ENCODE measurements around the gene AOC3.
"Not testable (repeated sequence)": the region's sequence is repeated elsewhere in the genome, so short reads cannot be mapped to it uniquely, and the experiment has no call there.

AOC3 gene

DNA sequence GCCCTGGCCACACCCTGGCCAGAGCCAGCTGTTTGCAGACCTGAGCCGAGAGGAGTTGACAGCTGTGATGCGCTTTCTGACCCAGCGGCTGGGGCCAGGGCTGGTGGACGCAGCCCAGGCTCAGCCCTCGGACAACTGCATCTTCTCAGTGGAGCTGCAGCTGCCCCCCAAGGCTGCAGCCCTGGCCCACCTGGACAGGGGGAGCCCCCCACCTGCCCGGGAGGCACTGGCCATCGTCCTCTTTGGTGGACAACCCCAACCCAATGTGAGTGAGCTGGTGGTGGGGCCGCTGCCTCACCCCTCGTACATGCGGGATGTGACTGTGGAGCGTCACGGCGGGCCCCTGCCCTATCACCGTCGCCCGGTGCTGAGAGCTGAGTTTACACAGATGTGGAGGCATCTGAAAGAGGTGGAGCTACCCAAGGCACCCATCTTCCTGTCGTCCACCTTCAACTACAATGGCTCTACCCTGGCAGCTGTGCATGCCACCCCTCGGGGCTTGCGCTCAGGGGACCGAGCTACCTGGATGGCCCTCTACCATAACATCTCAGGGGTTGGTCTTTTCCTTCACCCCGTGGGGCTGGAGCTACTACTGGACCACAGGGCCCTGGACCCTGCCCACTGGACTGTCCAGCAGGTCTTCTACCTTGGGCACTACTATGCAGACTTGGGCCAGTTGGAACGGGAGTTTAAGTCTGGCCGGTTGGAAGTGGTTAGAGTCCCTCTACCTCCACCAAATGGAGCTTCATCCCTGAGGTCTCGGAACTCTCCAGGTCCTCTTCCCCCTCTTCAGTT lies 6.0 kb upstream of the AOC3 start:
- Histone ChIP-seq H3K9me3 (ENCODE audit: control insufficient read depth, low read length) (no peaks in the 10 kb centered on the region), H3K36me3 (ENCODE audit: control insufficient read depth, insufficient read depth, low read length) (peaks cover 58% of the 10 kb centered on the region), H3K4me3 (ENCODE audit: extremely low read depth, insufficient read depth, low read length, poor library complexity, severe bottlenecking) (no peak overlapping the region), H3K27ac (ENCODE audit: low read depth, low read length, severe bottlenecking) (no peak overlapping the region), H3K4me1 (ENCODE audit: control insufficient read depth, insufficient read depth, low read length, poor library complexity, severe bottlenecking) (peaks cover 4% of the 10 kb centered on the region)
- WGBS, 2 experiments (ENCODE audit: insufficient coverage in 2 of 2) = 97% methylated on average over 21 to 22 of the region's 24 CpGs

DNA sequence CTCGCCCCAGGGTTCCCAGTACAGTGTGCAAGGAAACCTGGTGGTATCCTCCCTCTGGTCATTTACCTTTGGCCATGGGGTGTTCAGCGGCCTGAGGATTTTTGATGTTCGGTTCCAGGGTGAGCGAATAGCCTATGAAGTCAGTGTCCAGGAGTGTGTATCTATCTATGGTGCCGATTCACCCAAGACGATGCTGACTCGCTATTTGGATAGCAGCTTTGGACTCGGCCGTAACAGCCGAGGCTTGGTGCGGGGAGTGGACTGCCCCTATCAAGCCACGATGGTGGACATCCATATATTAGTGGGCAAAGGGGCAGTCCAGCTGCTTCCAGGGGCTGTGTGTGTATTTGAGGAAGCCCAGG lies 5.5 kb upstream of the AOC3 start:
- Histone ChIP-seq H3K4me3 (ENCODE audit: extremely low read depth, insufficient read depth, low read length, poor library complexity, severe bottlenecking) (no peak overlapping the region), H3K4me1 (ENCODE audit: control insufficient read depth, insufficient read depth, low read length, poor library complexity, severe bottlenecking) (peaks cover 4% of the 10 kb centered on the region), H3K36me3 (ENCODE audit: control insufficient read depth, insufficient read depth, low read length) (peaks cover 52% of the 10 kb centered on the region), H3K27ac (ENCODE audit: low read depth, low read length, severe bottlenecking) (no peak overlapping the region), H3K9me3 (ENCODE audit: control insufficient read depth, low read length) (no peaks in the 10 kb centered on the region)
- WGBS, 2 experiments (ENCODE audit: insufficient coverage in 2 of 2) = 95 to 96% methylated on average over 9 to 12 of the region's 12 CpGs

DNA sequence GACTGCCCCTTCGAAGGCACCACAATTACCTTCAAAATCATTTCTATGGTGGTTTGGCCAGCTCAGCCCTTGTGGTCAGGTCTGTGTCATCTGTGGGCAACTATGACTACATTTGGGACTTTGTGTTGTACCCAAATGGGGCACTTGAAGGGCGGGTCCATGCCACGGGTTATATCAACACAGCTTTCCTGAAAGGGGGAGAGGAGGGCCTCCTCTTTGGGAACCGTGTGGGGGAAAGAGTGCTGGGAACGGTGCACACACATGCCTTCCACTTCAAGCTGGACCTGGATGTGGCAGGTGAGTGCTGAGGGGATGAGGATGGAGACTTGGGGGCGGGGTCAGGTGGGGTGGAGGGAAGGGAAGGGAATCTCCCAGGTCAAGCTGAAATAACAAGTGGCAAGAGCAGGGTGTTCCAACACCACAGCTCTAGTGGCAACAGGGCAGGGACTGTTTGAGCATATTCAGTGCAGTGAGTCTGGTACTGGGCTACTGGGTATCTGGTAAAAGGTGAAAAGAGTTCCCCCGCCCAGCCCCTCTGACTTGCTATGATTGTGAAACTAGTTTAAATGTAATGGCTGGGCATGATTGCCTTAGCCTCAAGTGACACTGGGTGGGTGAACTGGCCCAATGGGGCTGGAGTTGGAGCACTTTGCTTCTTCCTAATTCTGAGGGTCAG lies 4.9 kb upstream of the AOC3 start:
- 94 to 97% methylated on average over 5 to 6 of the region's 7 CpGs for WGBS, 2 experiments (ENCODE audit: insufficient coverage in 2 of 2)
- H3K27ac ChIP-seq (ENCODE audit: low read depth, low read length, severe bottlenecking) = no peak overlapping the region
- H3K36me3 ChIP-seq (ENCODE audit: control insufficient read depth, insufficient read depth, low read length) = peaks cover 47% of the 10 kb centered on the region
- no peak overlapping the region for H3K4me3 ChIP-seq (ENCODE audit: extremely low read depth, insufficient read depth, low read length, poor library complexity, severe bottlenecking)
- peaks cover 4% of the 10 kb centered on the region for H3K4me1 ChIP-seq (ENCODE audit: control insufficient read depth, insufficient read depth, low read length, poor library complexity, severe bottlenecking)
- H3K9me3 ChIP-seq (ENCODE audit: control insufficient read depth, low read length) = no peaks in the 10 kb centered on the region

DNA sequence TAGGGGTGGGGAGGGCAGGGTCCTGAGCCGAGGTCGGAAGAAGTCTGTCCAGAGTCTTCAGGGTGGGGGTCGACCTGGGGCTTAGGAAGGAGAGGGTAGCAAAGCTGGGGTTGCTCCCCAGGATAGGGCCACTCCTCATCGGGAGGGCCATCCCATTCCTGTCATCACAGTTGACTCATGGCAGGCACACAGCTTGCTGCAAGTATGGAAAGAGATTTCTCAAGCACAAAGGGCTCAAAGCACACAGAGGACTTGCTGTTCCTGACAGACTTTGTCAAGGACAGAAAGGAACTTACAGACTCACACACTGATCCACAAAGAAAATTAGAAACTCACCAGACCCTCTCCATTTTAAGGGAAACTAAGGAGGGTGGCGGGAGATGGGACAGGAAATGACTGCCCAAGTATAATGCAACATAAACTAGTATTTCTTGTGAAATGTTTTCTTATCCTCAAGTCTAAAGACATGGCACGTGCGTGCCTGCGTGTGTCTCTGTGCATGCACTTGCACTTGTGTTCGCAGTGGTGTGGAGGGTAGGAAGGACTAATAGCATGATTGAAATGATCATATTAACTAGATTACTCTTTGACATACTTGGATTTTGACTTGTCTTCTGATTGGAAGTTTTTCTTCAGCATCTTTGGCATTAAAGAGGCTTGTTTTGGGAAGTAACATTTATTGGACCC lies 4.3 kb upstream of the AOC3 start:
- Histone ChIP-seq H3K9me3 (ENCODE audit: control insufficient read depth, low read length) (no peaks in the 10 kb centered on the region), H3K4me1 (ENCODE audit: control insufficient read depth, insufficient read depth, low read length, poor library complexity, severe bottlenecking) (peaks cover 4% of the 10 kb centered on the region), H3K36me3 (ENCODE audit: control insufficient read depth, insufficient read depth, low read length) (peaks cover 40% of the 10 kb centered on the region), H3K4me3 (ENCODE audit: extremely low read depth, insufficient read depth, low read length, poor library complexity, severe bottlenecking) (no peak overlapping the region), H3K27ac (ENCODE audit: low read depth, low read length, severe bottlenecking) (no peak overlapping the region)
- 93 to 100% methylated on average over 3 to 5 of the region's 9 CpGs for WGBS, 2 experiments (ENCODE audit: insufficient coverage in 2 of 2)

DNA sequence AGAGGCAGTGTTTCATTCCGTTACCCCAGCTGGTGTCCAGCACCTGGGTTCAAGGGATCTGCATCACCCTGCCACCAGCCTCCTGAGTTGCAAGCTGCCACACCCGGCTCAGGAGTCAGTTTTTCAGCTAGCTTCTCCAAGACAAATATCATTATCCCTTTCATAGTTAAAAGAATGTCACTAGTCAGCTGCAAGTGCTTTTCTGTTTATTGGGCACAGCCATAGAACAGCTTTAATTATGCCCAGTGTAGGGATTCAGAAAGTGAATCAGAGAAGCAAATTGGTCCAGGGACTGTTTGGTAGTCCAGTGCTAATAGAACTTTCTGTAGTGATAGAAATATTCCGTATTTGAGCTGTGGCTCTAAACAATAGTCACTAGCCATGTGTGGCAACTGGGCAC lies 2.9 kb upstream of the AOC3 start:
- H3K36me3 ChIP-seq (ENCODE audit: control insufficient read depth, insufficient read depth, low read length) = peaks cover 27% of the 10 kb centered on the region
- H3K4me1 ChIP-seq (ENCODE audit: control insufficient read depth, insufficient read depth, low read length, poor library complexity, severe bottlenecking) = peaks cover 4% of the 10 kb centered on the region
- 86 to 90% methylated on average over 1 to 2 of the region's 3 CpGs for WGBS, 2 experiments (ENCODE audit: insufficient coverage in 2 of 2)
- no peaks in the 10 kb centered on the region for H3K9me3 ChIP-seq (ENCODE audit: control insufficient read depth, low read length)
- no peak overlapping the region for H3K27ac ChIP-seq (ENCODE audit: low read depth, low read length, severe bottlenecking)
- no peak overlapping the region for H3K4me3 ChIP-seq (ENCODE audit: extremely low read depth, insufficient read depth, low read length, poor library complexity, severe bottlenecking)

DNA sequence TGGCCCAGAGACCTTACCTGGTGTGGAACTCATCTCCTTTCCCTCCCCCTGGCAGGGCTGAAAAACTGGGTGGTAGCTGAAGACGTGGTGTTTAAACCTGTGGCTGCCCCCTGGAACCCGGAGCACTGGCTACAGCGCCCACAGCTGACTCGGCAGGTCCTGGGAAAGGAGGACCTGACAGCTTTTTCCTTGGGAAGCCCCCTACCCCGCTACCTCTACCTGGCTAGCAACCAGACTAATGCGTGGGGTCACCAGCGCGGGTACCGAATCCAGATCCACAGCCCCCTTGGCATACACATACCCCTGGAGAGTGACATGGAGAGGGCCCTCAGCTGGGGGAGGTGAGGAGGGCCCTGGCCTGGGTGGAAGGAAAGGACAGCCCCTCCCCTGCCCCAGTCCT lies 2.0 kb upstream of the AOC3 start:
- peaks cover 19% of the 10 kb centered on the region for H3K36me3 ChIP-seq (ENCODE audit: control insufficient read depth, insufficient read depth, low read length)
- H3K4me3 ChIP-seq (ENCODE audit: extremely low read depth, insufficient read depth, low read length, poor library complexity, severe bottlenecking) = no peak overlapping the region
- peaks cover 4% of the 10 kb centered on the region for H3K4me1 ChIP-seq (ENCODE audit: control insufficient read depth, insufficient read depth, low read length, poor library complexity, severe bottlenecking)
- no peaks in the 10 kb centered on the region for H3K9me3 ChIP-seq (ENCODE audit: control insufficient read depth, low read length)
- WGBS, 2 experiments (ENCODE audit: insufficient coverage in 2 of 2) = 89 to 92% methylated on average over 5 to 7 of the region's 9 CpGs
- H3K27ac ChIP-seq (ENCODE audit: low read depth, low read length, severe bottlenecking) = no peak overlapping the region

DNA sequence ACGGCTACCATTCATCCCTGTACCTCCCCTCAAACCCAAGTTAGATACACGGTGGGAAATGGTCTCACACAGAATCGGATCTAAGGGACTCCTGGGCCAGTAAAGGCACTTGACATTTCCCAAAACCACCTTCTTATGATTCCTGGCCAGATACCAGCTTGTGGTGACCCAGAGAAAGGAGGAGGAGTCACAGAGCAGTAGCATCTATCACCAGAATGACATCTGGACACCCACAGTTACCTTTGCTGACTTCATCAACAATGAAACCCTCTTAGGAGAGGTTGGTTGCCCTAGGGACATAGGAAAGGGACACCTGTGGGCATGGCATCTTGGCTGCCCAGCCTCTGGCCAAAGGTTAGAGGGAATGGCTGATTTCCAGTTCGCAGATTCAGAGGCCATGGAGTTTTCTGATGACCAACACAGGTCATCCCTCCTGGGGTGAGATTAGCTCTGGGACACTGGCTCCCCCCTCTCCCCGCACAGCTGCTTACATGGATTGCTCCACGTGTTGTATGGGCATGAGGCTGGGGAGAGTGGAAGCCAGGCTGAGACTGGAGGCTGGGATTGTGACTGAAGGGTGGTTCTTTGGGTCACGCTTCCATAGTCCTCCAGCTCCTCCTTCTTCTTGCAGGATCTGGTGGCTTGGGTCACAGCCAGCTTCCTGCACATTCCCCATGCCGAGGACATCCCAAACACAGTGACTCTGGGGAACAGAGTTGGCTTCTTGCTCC lies 1.4 kb upstream of the AOC3 start:
- Histone ChIP-seq H3K4me1 (ENCODE audit: control insufficient read depth, insufficient read depth, low read length, poor library complexity, severe bottlenecking) (peaks cover 4% of the 10 kb centered on the region), H3K27ac (ENCODE audit: low read depth, low read length, severe bottlenecking) (no peak overlapping the region), H3K4me3 (ENCODE audit: extremely low read depth, insufficient read depth, low read length, poor library complexity, severe bottlenecking) (no peak overlapping the region), H3K9me3 (ENCODE audit: control insufficient read depth, low read length) (no peaks in the 10 kb centered on the region), H3K36me3 (ENCODE audit: control insufficient read depth, insufficient read depth, low read length) (peaks cover 13% of the 10 kb centered on the region)
- WGBS, 2 experiments (ENCODE audit: insufficient coverage in 2 of 2) = 82 to 90% methylated on average over 4 to 5 of the region's 8 CpGs

DNA sequence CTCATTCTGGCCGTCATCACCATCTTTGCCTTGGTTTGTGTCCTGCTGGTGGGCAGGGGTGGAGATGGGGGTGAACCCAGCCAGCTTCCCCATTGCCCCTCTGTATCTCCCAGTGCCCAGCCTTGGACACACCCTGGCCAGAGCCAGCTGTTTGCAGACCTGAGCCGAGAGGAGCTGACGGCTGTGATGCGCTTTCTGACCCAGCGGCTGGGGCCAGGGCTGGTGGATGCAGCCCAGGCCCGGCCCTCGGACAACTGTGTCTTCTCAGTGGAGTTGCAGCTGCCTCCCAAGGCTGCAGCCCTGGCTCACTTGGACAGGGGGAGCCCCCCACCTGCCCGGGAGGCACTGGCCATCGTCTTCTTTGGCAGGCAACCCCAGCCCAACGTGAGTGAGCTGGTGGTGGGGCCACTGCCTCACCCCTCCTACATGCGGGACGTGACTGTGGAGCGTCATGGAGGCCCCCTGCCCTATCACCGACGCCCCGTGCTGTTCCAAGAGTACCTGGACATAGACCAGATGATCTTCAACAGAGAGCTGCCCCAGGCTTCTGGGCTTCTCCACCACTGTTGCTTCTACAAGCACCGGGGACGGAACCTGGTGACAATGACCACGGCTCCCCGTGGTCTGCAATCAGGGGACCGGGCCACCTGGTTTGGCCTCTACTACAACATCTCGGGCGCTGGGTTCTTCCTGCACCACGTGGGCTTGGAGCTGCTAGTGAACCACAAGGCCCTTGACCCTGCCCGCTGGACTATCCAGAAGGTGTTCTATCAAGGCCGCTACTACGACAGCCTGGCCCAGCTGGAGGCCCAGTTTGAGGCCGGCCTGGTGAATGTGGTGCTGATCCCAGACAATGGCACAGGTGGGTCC lies 607 bp downstream of the AOC3 start:
- not testable (repeated sequence) for H3K4me3 ChIP-seq (ENCODE audit: extremely low read depth, insufficient read depth, low read length, poor library complexity, severe bottlenecking); H3K4me1 ChIP-seq (ENCODE audit: control insufficient read depth, insufficient read depth, low read length, poor library complexity, severe bottlenecking); H3K9me3 ChIP-seq (ENCODE audit: control insufficient read depth, low read length); H3K36me3 ChIP-seq (ENCODE audit: control insufficient read depth, insufficient read depth, low read length); H3K27ac ChIP-seq (ENCODE audit: low read depth, low read length, severe bottlenecking)
- WGBS, 2 experiments (ENCODE audit: insufficient coverage in 2 of 2) = 100% methylated on average over 5 of the region's 28 CpGs; no CpG with 5 or more reads in 1 of the 2 experiments

DNA sequence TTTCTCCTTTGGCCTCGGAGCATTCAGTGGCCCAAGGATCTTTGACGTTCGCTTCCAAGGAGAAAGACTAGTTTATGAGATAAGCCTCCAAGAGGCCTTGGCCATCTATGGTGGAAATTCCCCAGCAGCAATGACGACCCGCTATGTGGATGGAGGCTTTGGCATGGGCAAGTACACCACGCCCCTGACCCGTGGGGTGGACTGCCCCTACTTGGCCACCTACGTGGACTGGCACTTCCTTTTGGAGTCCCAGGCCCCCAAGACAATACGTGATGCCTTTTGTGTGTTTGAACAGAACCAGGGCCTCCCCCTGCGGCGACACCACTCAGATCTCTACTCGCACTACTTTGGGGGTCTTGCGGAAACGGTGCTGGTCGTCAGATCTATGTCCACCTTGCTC lies 1.4 kb downstream of the AOC3 start:
- no peak overlapping the region for H3K27ac ChIP-seq (ENCODE audit: low read depth, low read length, severe bottlenecking)
- no peaks in the 10 kb centered on the region for H3K4me1 ChIP-seq (ENCODE audit: control insufficient read depth, insufficient read depth, low read length, poor library complexity, severe bottlenecking)
- 92 to 93% methylated on average over 13 to 15 of the region's 15 CpGs for WGBS, 2 experiments (ENCODE audit: insufficient coverage in 2 of 2)
- no peaks in the 10 kb centered on the region for H3K9me3 ChIP-seq (ENCODE audit: control insufficient read depth, low read length)
- no peaks in the 10 kb centered on the region for H3K36me3 ChIP-seq (ENCODE audit: control insufficient read depth, insufficient read depth, low read length)
- no peak overlapping the region for H3K4me3 ChIP-seq (ENCODE audit: extremely low read depth, insufficient read depth, low read length, poor library complexity, severe bottlenecking)

DNA sequence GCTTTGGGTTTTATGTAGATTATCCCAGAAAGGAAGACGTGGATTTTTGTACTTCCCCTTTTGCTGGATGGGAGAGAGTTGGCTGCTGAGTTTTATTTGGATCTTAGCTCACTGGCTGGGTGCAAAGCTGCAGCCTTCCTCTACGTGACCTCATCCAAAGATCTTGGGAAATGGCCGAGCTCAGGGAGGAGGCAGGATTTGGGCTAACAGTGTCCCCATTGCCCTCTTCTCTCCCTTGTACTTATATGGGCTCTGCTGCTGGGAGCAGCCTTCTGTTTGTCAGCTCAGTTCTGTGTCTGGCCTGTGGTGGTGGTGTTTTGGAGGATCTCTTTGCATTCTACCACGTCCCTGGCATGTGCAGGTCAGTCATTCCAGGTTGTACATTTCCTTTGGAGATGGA lies 2.0 kb downstream of the AOC3 start:
- Histone ChIP-seq H3K27ac (ENCODE audit: low read depth, low read length, severe bottlenecking) (no peak overlapping the region), H3K4me3 (ENCODE audit: extremely low read depth, insufficient read depth, low read length, poor library complexity, severe bottlenecking) (no peak overlapping the region), H3K4me1 (ENCODE audit: control insufficient read depth, insufficient read depth, low read length, poor library complexity, severe bottlenecking) (no peaks in the 10 kb centered on the region), H3K9me3 (ENCODE audit: control insufficient read depth, low read length) (no peaks in the 10 kb centered on the region), H3K36me3 (ENCODE audit: control insufficient read depth, insufficient read depth, low read length) (no peaks in the 10 kb centered on the region)
- WGBS, 2 experiments (ENCODE audit: insufficient coverage in 2 of 2) = 92 to 96% methylated on average over 2 to 3 of the region's 4 CpGs

Measured in mesodermal cell (in vitro differentiated cells).